Measurements from ENCODE around the gene NECTIN1.

NECTIN1 gene

GRCh38 chr11:119693253-119693815, 35.7 kb downstream of the NECTIN1 start:
- Histone ChIP-seq H3K4me2 (ENCODE audit: low read depth, low read length, poor library complexity, severe bottlenecking) (peak overlapping the region; percentile 1), H3K9ac (ENCODE audit: low read length) (no peak overlapping the region), H4K20me1 (ENCODE audit: low read depth, low read length) (no peaks in the 10 kb centered on the region), H3K9me3 (ENCODE audit: insufficient read depth, low read length) (no peaks in the 10 kb centered on the region), H3K27ac (ENCODE audit: low read depth, low read length) (peak overlapping the region; percentile 47), H3K79me2 (ENCODE audit: insufficient read depth, low read length) (peaks cover 16% of the 10 kb centered on the region; the same call in 1 of the 2 replicates), H3K4me3 (ENCODE audit: insufficient read depth, low read length, poor library complexity, severe bottlenecking) (no peak overlapping the region), H3K27me3 (ENCODE audit: low read length) (no peaks in the 10 kb centered on the region), H3F3A (ENCODE audit: insufficient read depth) (no peaks in the 10 kb centered on the region), H3K9me2 (replicated peaks; ENCODE audit: insufficient read depth, low read length) (no peaks in the 10 kb centered on the region), H3K36me3 (ENCODE audit: low read length) (no peaks in the 10 kb centered on the region), H2AFZ (ENCODE audit: low read depth, low read length, severe bottlenecking) (no peak overlapping the region)
- TF ChIP-seq EZH2phosphoT487 (conservative IDR thresholded peaks at IDR 0.05; ENCODE audit: low read length) (no peak), CTCF (IDR thresholded peaks at IDR 0.05; ENCODE audit: insufficient read depth, low read length, poor library complexity, severe bottlenecking) (no peak)

GRCh38 chr11:119692540-119692820, 36.5 kb downstream of the NECTIN1 start:
- Histone ChIP-seq H3K27me3 (ENCODE audit: low read length) (no peaks in the 10 kb centered on the region), H3F3A (ENCODE audit: insufficient read depth) (no peaks in the 10 kb centered on the region), H3K4me2 (ENCODE audit: low read depth, low read length, poor library complexity, severe bottlenecking) (no peak overlapping the region), H3K36me3 (ENCODE audit: low read length) (no peaks in the 10 kb centered on the region), H2AFZ (ENCODE audit: low read depth, low read length, severe bottlenecking) (no peak overlapping the region), H3K9me3 (ENCODE audit: insufficient read depth, low read length) (no peaks in the 10 kb centered on the region), H3K9ac (ENCODE audit: low read length) (no peak overlapping the region), H3K9me2 (replicated peaks; ENCODE audit: insufficient read depth, low read length) (no peaks in the 10 kb centered on the region), H3K79me2 (ENCODE audit: insufficient read depth, low read length) (peaks cover 12% of the 10 kb centered on the region; the same call in 1 of the 2 replicates), H4K20me1 (ENCODE audit: low read depth, low read length) (no peaks in the 10 kb centered on the region), H3K27ac (ENCODE audit: low read depth, low read length) (no peak overlapping the region), H3K4me3 (ENCODE audit: insufficient read depth, low read length, poor library complexity, severe bottlenecking) (no peak overlapping the region)
- TF ChIP-seq CTCF (IDR thresholded peaks at IDR 0.05; ENCODE audit: insufficient read depth, low read length, poor library complexity, severe bottlenecking) (no peak), EZH2phosphoT487 (conservative IDR thresholded peaks at IDR 0.05; ENCODE audit: low read length) (no peak)

GRCh38 chr11:119691701-119692539, 37.1 kb downstream of the NECTIN1 start:
- no peak overlapping the region for H3K9ac ChIP-seq (ENCODE audit: low read length)
- no peaks in the 10 kb centered on the region for H3K27me3 ChIP-seq (ENCODE audit: low read length)
- TF ChIP-seq EZH2phosphoT487 (conservative IDR thresholded peaks at IDR 0.05; ENCODE audit: low read length) (no peak), CTCF (IDR thresholded peaks at IDR 0.05; ENCODE audit: insufficient read depth, low read length, poor library complexity, severe bottlenecking) (no peak)
- H3K36me3 ChIP-seq (ENCODE audit: low read length), result no peaks in the 10 kb centered on the region
- no peaks in the 10 kb centered on the region for H3K9me2 ChIP-seq (replicated peaks; ENCODE audit: insufficient read depth, low read length)
- no peaks in the 10 kb centered on the region for H3K9me3 ChIP-seq (ENCODE audit: insufficient read depth, low read length)
- H3K4me2 ChIP-seq (ENCODE audit: low read depth, low read length, poor library complexity, severe bottlenecking), result no peak overlapping the region
- no peak overlapping the region for H3K4me3 ChIP-seq (ENCODE audit: insufficient read depth, low read length, poor library complexity, severe bottlenecking)
- H2AFZ ChIP-seq (ENCODE audit: low read depth, low read length, severe bottlenecking), result no peak overlapping the region
- peaks cover 12% of the 10 kb centered on the region; the same call in 1 of the 2 replicates for H3K79me2 ChIP-seq (ENCODE audit: insufficient read depth, low read length)
- H4K20me1 ChIP-seq (ENCODE audit: low read depth, low read length), result no peaks in the 10 kb centered on the region
- no peak overlapping the region for H3K27ac ChIP-seq (ENCODE audit: low read depth, low read length)
- no peaks in the 10 kb centered on the region for H3F3A ChIP-seq (ENCODE audit: insufficient read depth)
